BJ (cell line): ENCODE measurements around the gene COL6A2. TPM values are rescaled to one million over a fixed set of nuclear protein-coding genes. Genes with fewer than 3 reads are reported as not detected.
A peak's percentile ranks its signal among the peaks of the same experiment; 100 is the strongest.
"Not testable (repeated sequence)": the region's sequence is repeated elsewhere in the genome, so short reads cannot be mapped to it uniquely, and the experiment has no call there.

ENCODE experiments used
- CTCF ChIA-PET: fragments of 350-600 bp; formaldehyde crosslinking; extraction: SDS; loops from one replicate; lab custom pipeline; 2021; ENCODE audit warnings: antibody characterized with exemption, inconsistent platforms; lab: Yijun Ruan, JAX
- POLR2A ChIA-PET: fragments of 300-600 bp; sonication (Branson Sonifier 250); formaldehyde crosslinking; extraction: SDS; loops from one replicate; lab custom pipeline; 2021; ENCODE audit warnings: antibody characterized with exemption; lab: Charles Lee
- DNase-seq: peaks from one replicate; pipeline ENCODE4 v3.0.0-alpha.2; 2011; ENCODE audit warnings: low read depth
- H3K27me3 ChIP-seq: 2 replicates; pipeline ENCODE4 v1.6.0; 2011; ENCODE audit warnings: low read length; ENCODE audit not compliant: control insufficient read depth, insufficient read depth
- H3K36me3 ChIP-seq: 2 replicates; pipeline ENCODE4 v1.5.1; 2011; ENCODE audit warnings: low read length; ENCODE audit not compliant: control insufficient read depth, insufficient read depth
- H3K4me3 ChIP-seq: 2 replicates; pipeline ENCODE4 v1.5.1; 2011; ENCODE audit warnings: low read depth, mild to moderate bottlenecking, control low read depth, low read length
- CTCF ChIP-seq: IDR thresholded peaks from 2 replicates; pipeline ENCODE4 v1.5.1; 2011; ENCODE audit warnings: low read depth, mild to moderate bottlenecking, control low read depth, inconsistent platforms, low read length, moderate library complexity; ENCODE audit not compliant: insufficient read depth
- polyA plus RNA-seq: library from polyadenylated mRNA; depleted of rRNA; stranded (reverse); fragments of >200 nt; gene quantifications from 2 replicates; pipeline ENCODE4 v1.2.3, GENCODE V29; 2011

COL6A2 gene
- polyA plus RNA-seq, 1 experiment, result 665 TPM

GRCh38 chr21:46082963-46083790 lies 14.7 kb upstream of the COL6A2 start:
- ChIA-PET CTCF (interaction anchor here (1.3 to 2.1 kb wide), 4 partner anchors 9 to 27 kb away, joined by 3 to 6 read pairs (median 4); partner anchors contain the start of gene COL6A2), POLR2A (no interaction called here)
- no peak for TF ChIP-seq CTCF
- Histone ChIP-seq H3K4me3 (no peak overlapping the region), H3K27me3 (no peaks in the 10 kb centered on the region), H3K36me3 (no peaks in the 10 kb centered on the region)
- DNase-seq, result peak; percentile 53

GRCh38 chr21:46083791-46084561 lies 13.9 kb upstream of the COL6A2 start:
- H3K27me3 ChIP-seq, result no peaks in the 10 kb centered on the region
- ChIA-PET CTCF (interaction anchor here (1.3 to 2.1 kb wide), 4 partner anchors 8 to 28 kb away, joined by 3 to 6 read pairs (median 4); partner anchors contain the start of gene COL6A2), POLR2A (no interaction called here)
- DNase-seq, result no peak
- no peaks in the 10 kb centered on the region for H3K36me3 ChIP-seq
- no peak for TF ChIP-seq CTCF
- no peak overlapping the region for H3K4me3 ChIP-seq

- Histone ChIP-seq H3K4me3 (no peak overlapping the region), H3K36me3 (no peaks in the 10 kb centered on the region), H3K27me3 (no peaks in the 10 kb centered on the region)
- TF ChIP-seq CTCF, result no peak
- DNase-seq, result no peak
- ChIA-PET CTCF (no interaction called here), POLR2A (no interaction called here)
Measured at GRCh38 chr21:46084709-46085108, 13.2 kb upstream of the COL6A2 start.

GRCh38 chr21:46085259-46085658 lies 12.7 kb upstream of the COL6A2 start:
- H3K27me3 ChIP-seq, H3K36me3 ChIP-seq, DNase-seq, CTCF ChIA-PET, H3K4me3 ChIP-seq, POLR2A ChIA-PET: not testable (repeated sequence)

GRCh38 chr21:46087641-46088040 lies 10.3 kb upstream of the COL6A2 start:
- TF ChIP-seq CTCF, result no peak
- Histone ChIP-seq H3K36me3 (no peaks in the 10 kb centered on the region), H3K4me3 (no peak overlapping the region), H3K27me3 (no peaks in the 10 kb centered on the region)
- POLR2A ChIA-PET, result no interaction called here
- no peak for DNase-seq
- CTCF ChIA-PET, result interaction anchor here (0.8 kb wide), 1 partner anchor 9 kb away, joined by 3 read pairs; no protein-coding TSS in a partner anchor
